Peyer's patch (tissue), 4 donors: ENCODE results near the gene SLC16A13.

Experiments used
- POLR2A ChIP-seq, 2 donors: fragments of 450-650 bp; IDR thresholded peaks; one replicate each; pipeline ENCODE4 v1.5.1; 2017; ENCODE audit warnings: antibody characterized with exemption in 2 of 2, mild to moderate bottlenecking in 2 of 2, moderate library complexity in 2 of 2
- TF ChIP-seq, protein P1 (sequence below), 6 experiments: fragments of 450-650 bp in 4 of 6; fragments of 200-600 bp in 2 of 6; sonication (generic) in 1 of 6; IDR thresholded peaks; one replicate each; pipeline ENCODE4 v1.5.1; 2017 to 2019; ENCODE audit warnings: antibody characterized with exemption in 6 of 6, mild to moderate bottlenecking in 3 of 6, moderate library complexity in 1 of 6

DNA sequence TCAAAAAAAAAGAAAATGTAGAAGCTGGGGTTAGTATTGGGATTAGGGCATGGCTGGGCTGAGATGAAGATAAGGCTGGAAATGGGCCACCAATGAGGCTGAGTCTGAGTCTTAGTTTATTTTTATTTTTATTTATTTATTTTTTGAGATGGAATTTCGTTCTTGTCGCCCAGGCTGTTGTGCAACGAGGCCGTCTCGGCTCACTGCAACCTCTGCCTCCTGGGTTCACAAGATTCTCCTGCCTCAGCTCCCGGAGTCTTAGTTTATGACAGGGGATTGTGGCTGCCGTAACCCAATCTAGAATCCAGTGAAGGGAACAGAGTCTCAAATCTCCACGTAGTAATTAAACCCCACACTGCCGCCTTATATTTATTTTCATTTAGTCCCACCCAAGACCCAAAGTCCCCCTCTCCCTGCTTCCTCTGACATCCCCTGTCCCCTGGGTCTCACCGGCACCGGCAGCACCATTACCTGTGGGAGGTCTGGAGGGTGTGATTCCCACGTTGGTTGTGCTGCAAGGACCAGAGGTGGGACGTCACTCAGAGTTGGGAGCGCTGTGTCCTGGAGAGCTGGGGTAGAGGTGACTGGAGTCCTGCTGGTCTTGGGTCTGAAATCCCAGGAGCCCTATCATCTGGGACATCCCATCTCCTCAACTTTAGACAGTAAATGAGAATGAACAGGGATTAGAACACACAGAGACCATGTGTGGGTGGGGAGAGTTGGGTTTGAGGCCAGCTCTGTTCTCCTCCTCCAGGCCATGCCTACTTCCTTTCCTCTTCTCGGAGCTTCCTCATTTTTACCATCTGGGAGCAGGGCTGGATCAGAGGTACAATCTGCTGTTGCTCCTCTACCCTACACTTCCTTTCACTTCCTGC is 44.0 kb downstream of the SLC16A13 start, which contains the start of gene CLEC10A:
- no peak for TF ChIP-seq POLR2A (IDR thresholded peaks at IDR 0.05)
- TF ChIP-seq, protein P1, sequence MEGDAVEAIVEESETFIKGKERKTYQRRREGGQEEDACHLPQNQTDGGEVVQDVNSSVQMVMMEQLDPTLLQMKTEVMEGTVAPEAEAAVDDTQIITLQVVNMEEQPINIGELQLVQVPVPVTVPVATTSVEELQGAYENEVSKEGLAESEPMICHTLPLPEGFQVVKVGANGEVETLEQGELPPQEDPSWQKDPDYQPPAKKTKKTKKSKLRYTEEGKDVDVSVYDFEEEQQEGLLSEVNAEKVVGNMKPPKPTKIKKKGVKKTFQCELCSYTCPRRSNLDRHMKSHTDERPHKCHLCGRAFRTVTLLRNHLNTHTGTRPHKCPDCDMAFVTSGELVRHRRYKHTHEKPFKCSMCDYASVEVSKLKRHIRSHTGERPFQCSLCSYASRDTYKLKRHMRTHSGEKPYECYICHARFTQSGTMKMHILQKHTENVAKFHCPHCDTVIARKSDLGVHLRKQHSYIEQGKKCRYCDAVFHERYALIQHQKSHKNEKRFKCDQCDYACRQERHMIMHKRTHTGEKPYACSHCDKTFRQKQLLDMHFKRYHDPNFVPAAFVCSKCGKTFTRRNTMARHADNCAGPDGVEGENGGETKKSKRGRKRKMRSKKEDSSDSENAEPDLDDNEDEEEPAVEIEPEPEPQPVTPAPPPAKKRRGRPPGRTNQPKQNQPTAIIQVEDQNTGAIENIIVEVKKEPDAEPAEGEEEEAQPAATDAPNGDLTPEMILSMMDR (IDR thresholded peaks at IDR 0.05) = no peak
